Uterus (tissue), 2 donors: ENCODE measurements around the gene GMDS.

ENCODE experiments used
- CTCF ChIP-seq, 4 experiments: fragments of 200-600 bp in 2 of 4; fragments of 450-650 bp in 2 of 4; sonication (generic) in 2 of 4; IDR thresholded peaks; one replicate each; pipeline ENCODE4 v1.5.1; 2016 to 2019; ENCODE audit warnings: antibody characterized with exemption in 4 of 4, mild to moderate bottlenecking in 2 of 4, moderate library complexity in 1 of 4
- POLR2A ChIP-seq, 2 donors: fragments of 450-650 bp; IDR thresholded peaks; one replicate each; pipeline ENCODE4 v1.6.1; 2016; ENCODE audit warnings: antibody characterized with exemption in 2 of 2, mild to moderate bottlenecking in 1 of 2, moderate library complexity in 1 of 2

GRCh38 chr6:1892716-1893115, 352.7 kb downstream of the GMDS start:
- TF ChIP-seq CTCF (IDR thresholded peaks at IDR 0.05), result no peak
- no peak for TF ChIP-seq POLR2A (IDR thresholded peaks at IDR 0.05)
